B cell (primary cell): ENCODE data around the gene NECAB2. TPM values are rescaled to one million over a fixed set of nuclear protein-coding genes. Genes with fewer than 3 reads are reported as not detected.

Experiments used
- ATAC-seq: fragments of 200-7000 bp; cut with Tn5 transposase; one replicate; pipeline ENCODE4 v1.10.0; 2021; ENCODE audit warnings: low read depth, mild to moderate bottlenecking, moderate number of reproducible peaks, moderate library complexity
- CTCF ChIA-PET: fragments of 350-600 bp; sonication (Branson Sonifier 250); formaldehyde crosslinking; loops from one replicate; lab custom pipeline; 2021; ENCODE audit warnings: antibody characterized with exemption, inconsistent platforms; lab: Charles Lee
- POLR2A ChIA-PET: fragments of 350-600 bp; sonication (Branson Sonifier 250); formaldehyde crosslinking; loops from one replicate; lab custom pipeline; 2021; ENCODE audit warnings: antibody characterized with exemption; lab: Charles Lee
- DNase-seq: peaks from one replicate; pipeline ENCODE4 v3.0.0; 2013
- H2AFZ ChIP-seq: 2 replicates; pipeline ENCODE4 v1.6.1; 2012; ENCODE audit warnings: mild to moderate bottlenecking, low read depth, low read length; ENCODE audit not compliant: insufficient read depth, poor library complexity, severe bottlenecking
- H3K27ac ChIP-seq, 2 donors: 1 replicate in 1 of 2; 2 replicates in 1 of 2; pipeline ENCODE4 v1.5.1; 2012 to 2013; ENCODE audit warnings: low read length in 2 of 2, mild to moderate bottlenecking in 2 of 2, moderate library complexity in 1 of 2
- H3K27me3 ChIP-seq, 4 experiments: fragments of 200-600 bp in 1 of 4; sonication (generic) in 1 of 4; replicated peaks in 1 of 4; 1 replicate in 2 of 4; 2 replicates in 2 of 4; pipeline versions ENCODE4 v1.6.1 to v1.7.0; 2013 to 2016; ENCODE audit warnings: low read length in 3 of 4, mild to moderate bottlenecking in 2 of 4, mixed read lengths in 1 of 4, moderate library complexity in 1 of 4; ENCODE audit not compliant: insufficient read depth in 4 of 4, control insufficient read depth in 3 of 4; ENCODE audit errors: control extremely low read depth in 1 of 4
- H3K36me3 ChIP-seq, 2 experiments: replicated peaks in 1 of 2; 1 replicate in 1 of 2; 2 replicates in 1 of 2; pipeline versions ENCODE4 v1.6.1 to v1.7.1; 2013; ENCODE audit warnings: low read length in 1 of 2; ENCODE audit not compliant: insufficient read depth in 2 of 2, control insufficient read depth in 1 of 2; ENCODE audit errors: control extremely low read depth in 1 of 2, extremely low read depth in 1 of 2
- H3K4me1 ChIP-seq, 2 donors: fragments of 200-600 bp in 1 of 2; sonication (generic) in 1 of 2; 1 replicate in 1 of 2; 2 replicates in 1 of 2; pipeline versions ENCODE4 v1.5.1 to v1.6.1; 2013 to 2017; ENCODE audit warnings: low read length in 2 of 2; ENCODE audit not compliant: control insufficient read depth in 2 of 2, insufficient read depth in 2 of 2
- H3K4me2 ChIP-seq: replicated peaks from 2 replicates; pipeline ENCODE3; 2012; ENCODE audit warnings: mild to moderate bottlenecking, low read depth, low read length; ENCODE audit not compliant: poor library complexity, severe bottlenecking
- H3K4me3 ChIP-seq, 5 experiments: fragments of 200-600 bp in 1 of 5; sonication (generic) in 1 of 5; 1 replicate in 3 of 5; 2 replicates in 2 of 5; pipeline versions ENCODE4 v1.5.1 to v1.7.0; 2011 to 2016; ENCODE audit warnings: low read length in 4 of 5, mild to moderate bottlenecking in 4 of 5, low read depth in 2 of 5, control low read depth in 1 of 5, moderate library complexity in 1 of 5; ENCODE audit not compliant: insufficient read depth in 1 of 5; ENCODE audit errors: control extremely low read depth in 1 of 5, extremely low read depth in 1 of 5
- H3K79me2 ChIP-seq: fragments of 200-600 bp; sonication (generic); one replicate; pipeline ENCODE4 v1.6.0; 2016; ENCODE audit warnings: low read length; ENCODE audit not compliant: control insufficient read depth, insufficient read depth
- H3K9ac ChIP-seq: fragments of 200-600 bp; sonication (generic); 2 replicates; pipeline ENCODE4 v1.6.1; 2017; ENCODE audit warnings: mild to moderate bottlenecking, low read length, moderate library complexity
- H3K9me3 ChIP-seq, 3 donors: one replicate each; pipeline versions ENCODE4 v1.6.1 to v1.7.1; 2013; ENCODE audit warnings: low read length in 2 of 3; ENCODE audit not compliant: control insufficient read depth in 2 of 3, insufficient read depth in 1 of 3; ENCODE audit errors: control extremely low read depth in 1 of 3
- H4K20me1 ChIP-seq: 2 replicates; pipeline ENCODE4 v1.6.0; 2012; ENCODE audit warnings: mild to moderate bottlenecking, low read length; ENCODE audit not compliant: insufficient read depth, control insufficient read depth, poor library complexity, severe bottlenecking
- H3K27ac Mint-ChIP-seq: one replicate; pipeline ENCODE4 v1.8.0; 2021; ENCODE audit warnings: mixed read lengths
- H3K27me3 Mint-ChIP-seq: one replicate; pipeline ENCODE4 v1.8.0; 2021; ENCODE audit warnings: mixed read lengths
- H3K4me1 Mint-ChIP-seq: one replicate; pipeline ENCODE4 v1.8.0; 2021; ENCODE audit warnings: mixed read lengths
- H3K4me3 Mint-ChIP-seq: one replicate; pipeline ENCODE4 v1.8.0; 2021; ENCODE audit warnings: mixed read lengths
- H3K9me3 Mint-ChIP-seq: one replicate; pipeline ENCODE4 v1.8.0; 2022; ENCODE audit warnings: mixed read lengths; ENCODE audit not compliant: insufficient read depth
- CTCF ChIP-seq: fragments of 200-600 bp; IDR thresholded peaks from one replicate; pipeline ENCODE4 v1.8.0; 2022; ENCODE audit warnings: antibody characterized with exemption, mild to moderate bottlenecking
- EZH2 ChIP-seq: IDR thresholded peaks from 2 replicates; pipeline ENCODE4 v1.6.1; 2012; ENCODE audit warnings: borderline replicate concordance, low read depth, mild to moderate bottlenecking, moderate library complexity, low read length; ENCODE audit not compliant: insufficient read depth, poor library complexity, severe bottlenecking
- WGBS: methylation state at CpG from one replicate; pipeline ENCODE4 v1.1.5; 2013; ENCODE audit warnings: missing lambda C conversion rate; ENCODE audit not compliant: insufficient coverage; 5-methylcytosine and 5-hydroxymethylcytosine counted together
- intact Hi-C: fragments of 100-400 bp; cut with micrococcal nuclease; formaldehyde crosslinking; loops from one replicate; pipeline ENCODE4 v1.10.0; 2022
- polyA plus RNA-seq: library from polyadenylated mRNA; depleted of rRNA; stranded (reverse); fragments of >200 nt; gene quantifications from 2 replicates; pipeline ENCODE4 v1.2.3, GENCODE V29; 2012
- total RNA-seq, 2 donors: library from RNA; stranded (reverse); fragments of 120-200 nt in 1 of 2; gene quantifications; 1 replicate in 1 of 2; 2 replicates in 1 of 2; pipeline versions ENCODE4 v1.2.3 to v1.2.4, GENCODE V29; 2013 to 2022

The NECAB2 gene
- total and polyA plus RNA-seq, 2 donors (not counting 1 experiment from before 2014, with no cell fraction given), result not detected

GRCh38 chr16:84024854-84025253, 56.8 kb downstream of the NECAB2 start:
- WGBS, result 93% methylated on average over 9 of the region's 9 CpGs
- peaks cover 5% of the 10 kb centered on the region for H3K4me1 Mint-ChIP-seq
- CTCF ChIA-PET, result no interaction called here
- peaks cover 0 to 4% of the 10 kb centered on the region in 2 donors for H3K4me1 ChIP-seq
- no peaks in the 10 kb centered on the region for H3K36me3 ChIP-seq
- H3K27me3 ChIP-seq, result peaks cover 0 to 9% (median 3%) of the 10 kb centered on the region in 4 experiments
- H3K9me3 Mint-ChIP-seq, result peaks cover 3% of the 10 kb centered on the region
- H3K9me3 ChIP-seq, result peaks cover 0 to 29% (median 8%) of the 10 kb centered on the region in 3 donors
- peaks cover 27% of the 10 kb centered on the region for H3K27me3 Mint-ChIP-seq
- no peaks in the 10 kb centered on the region for H4K20me1 ChIP-seq
- no peak overlapping the region for H3K27ac Mint-ChIP-seq
- no peak overlapping the region for H3K4me2 ChIP-seq
- no peak overlapping the region for H3K4me3 Mint-ChIP-seq
- H3K9ac ChIP-seq, result no peak overlapping the region
- intact Hi-C loops, result no loop called here
- no peak overlapping the region for H3K4me3 ChIP-seq
- ATAC-seq (no peak), DNase-seq (no peak)
- no peaks in the 10 kb centered on the region for H3K79me2 ChIP-seq
- no peak for TF ChIP-seq CTCF
- no peak for TF ChIP-seq EZH2
- H3K27ac ChIP-seq, result no peak overlapping the region
- no peak overlapping the region for H2AFZ ChIP-seq
- POLR2A ChIA-PET, result no interaction called here

- H2AFZ ChIP-seq, result no peak overlapping the region
- H3K79me2 ChIP-seq, result no peaks in the 10 kb centered on the region
- Mint-ChIP-seq H3K27ac (no peak overlapping the region), H3K27me3 (peaks cover 39% of the 10 kb centered on the region), H3K4me3 (no peak overlapping the region), H3K9me3 (no peaks in the 10 kb centered on the region), H3K4me1 (peaks cover 7% of the 10 kb centered on the region)
- ATAC-seq (no peak), DNase-seq (no peak)
- H3K4me3 ChIP-seq, result no peak overlapping the region
- intact Hi-C loops, result no loop called here
- peaks cover 0 to 4% of the 10 kb centered on the region in 2 donors for H3K4me1 ChIP-seq
- H3K27me3 ChIP-seq, result peaks cover 0 to 9% (median 4%) of the 10 kb centered on the region in 4 experiments
- 94% methylated on average over 8 of the region's 10 CpGs for WGBS
- no peaks in the 10 kb centered on the region for H4K20me1 ChIP-seq
- CTCF ChIA-PET, result no interaction called here
- no peaks in the 10 kb centered on the region for H3K36me3 ChIP-seq
- H3K27ac ChIP-seq, result no peak overlapping the region
- TF ChIP-seq CTCF (no peak), EZH2 (no peak)
- peaks cover 0 to 13% (median 2%) of the 10 kb centered on the region in 3 donors for H3K9me3 ChIP-seq
- no peak overlapping the region for H3K9ac ChIP-seq
- POLR2A ChIA-PET, result no interaction called here
- no peak overlapping the region for H3K4me2 ChIP-seq
These were observed 58.6 kb downstream of the NECAB2 start for GRCh38 chr16:84026606-84027005.
